ENCODE data around the gene KCNIP4. TPM values are rescaled to one million over a fixed set of nuclear protein-coding genes. Genes with fewer than 3 reads are reported as not detected.

The KCNIP4 gene
- polyA plus RNA-seq, 3 donors: 0.09 to 0.25 TPM; not detected in 1

- 24% methylated on average over 7 of the region's 10 CpGs for WGBS (ENCODE audit: insufficient coverage)
- intact Hi-C loops (cut with micrococcal nuclease): no loop called here
Observed at GRCh38 chr4:21697583-21697982, 251.0 kb downstream of the KCNIP4 start.

GRCh38 chr4:21695141-21695540 is 253.4 kb downstream of the KCNIP4 start:
- Histone ChIP-seq H3K27me3 (ENCODE audit: control insufficient read depth in 2 of 2, insufficient read depth in 2 of 2, low read length in 2 of 2) (no peaks in the 10 kb centered on the region), H4K20me1 (ENCODE audit: insufficient read depth, low read length) (no peaks in the 10 kb centered on the region), H3K4me2 (replicated peaks; ENCODE audit: extremely low read depth, low read length, poor library complexity, severe bottlenecking) (no peak overlapping the region), H3K4me3 (replicated peaks in 1 of 3; ENCODE audit: low read depth in 2 of 3, low read length in 3 of 3) (no peak overlapping the region), H3K27ac (ENCODE audit: low read depth in 1 of 2, low read length in 2 of 2) (no peak overlapping the region), H3K9me3 (replicated peaks in 1 of 2; ENCODE audit: control insufficient read depth in 1 of 2, insufficient read depth in 1 of 2, low read length in 2 of 2) (no peaks in the 10 kb centered on the region), H3K79me2 (ENCODE audit: insufficient read depth, low read length) (no peaks in the 10 kb centered on the region), H3K4me1 (ENCODE audit: control insufficient read depth in 1 of 2, insufficient read depth in 2 of 2, low read length in 2 of 2) (no peaks in the 10 kb centered on the region), H2AFZ (ENCODE audit: insufficient read depth, low read depth, low read length, poor library complexity, severe bottlenecking) (no peak overlapping the region), H3K36me3 (replicated peaks in 1 of 2; ENCODE audit: control insufficient read depth in 1 of 2, insufficient read depth in 2 of 2, low read length in 2 of 2) (no peaks in the 10 kb centered on the region), H3K9ac (ENCODE audit: insufficient read depth, low read length, poor library complexity, severe bottlenecking) (no peak overlapping the region)
- H3K27me3 Mint-ChIP-seq (ENCODE audit: low read depth in 3 of 3): no peaks in the 10 kb centered on the region
- H3K9me3 Mint-ChIP-seq: peaks cover 0 to 8% (median 0%) of the 10 kb centered on the region in 7 donors
- TF ChIP-seq, protein P1, sequence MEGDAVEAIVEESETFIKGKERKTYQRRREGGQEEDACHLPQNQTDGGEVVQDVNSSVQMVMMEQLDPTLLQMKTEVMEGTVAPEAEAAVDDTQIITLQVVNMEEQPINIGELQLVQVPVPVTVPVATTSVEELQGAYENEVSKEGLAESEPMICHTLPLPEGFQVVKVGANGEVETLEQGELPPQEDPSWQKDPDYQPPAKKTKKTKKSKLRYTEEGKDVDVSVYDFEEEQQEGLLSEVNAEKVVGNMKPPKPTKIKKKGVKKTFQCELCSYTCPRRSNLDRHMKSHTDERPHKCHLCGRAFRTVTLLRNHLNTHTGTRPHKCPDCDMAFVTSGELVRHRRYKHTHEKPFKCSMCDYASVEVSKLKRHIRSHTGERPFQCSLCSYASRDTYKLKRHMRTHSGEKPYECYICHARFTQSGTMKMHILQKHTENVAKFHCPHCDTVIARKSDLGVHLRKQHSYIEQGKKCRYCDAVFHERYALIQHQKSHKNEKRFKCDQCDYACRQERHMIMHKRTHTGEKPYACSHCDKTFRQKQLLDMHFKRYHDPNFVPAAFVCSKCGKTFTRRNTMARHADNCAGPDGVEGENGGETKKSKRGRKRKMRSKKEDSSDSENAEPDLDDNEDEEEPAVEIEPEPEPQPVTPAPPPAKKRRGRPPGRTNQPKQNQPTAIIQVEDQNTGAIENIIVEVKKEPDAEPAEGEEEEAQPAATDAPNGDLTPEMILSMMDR (IDR thresholded peaks at IDR 0.05): no peak
- intact Hi-C loops (cut with micrococcal nuclease): no loop called here
- H3K4me3 Mint-ChIP-seq: no peak overlapping the region
- no peaks in the 10 kb centered on the region for H3K36me3 Mint-ChIP-seq
- H3K27ac Mint-ChIP-seq: no peak overlapping the region
- no CpG with 5 or more reads among the region's 4 CpGs for WGBS (ENCODE audit: insufficient coverage)
- DNase-seq: no peak
- H3K4me1 Mint-ChIP-seq: no peaks in the 10 kb centered on the region

More at GRCh38 chr4:21697583-21697982, 251.0 kb downstream of the KCNIP4 start:
- H3K27ac ChIP-seq (ENCODE audit: low read depth in 1 of 2, low read length in 2 of 2): no peak overlapping the region
- no peak overlapping the region for H3K9ac ChIP-seq (ENCODE audit: insufficient read depth, low read length, poor library complexity, severe bottlenecking)
- no peaks in the 10 kb centered on the region for H3K36me3 ChIP-seq (replicated peaks in 1 of 2; ENCODE audit: control insufficient read depth in 1 of 2, insufficient read depth in 2 of 2, low read length in 2 of 2)
- H3K9me3 ChIP-seq (replicated peaks in 1 of 2; ENCODE audit: control insufficient read depth in 1 of 2, insufficient read depth in 1 of 2, low read length in 2 of 2): no peaks in the 10 kb centered on the region
- TF ChIP-seq, protein P1 (IDR thresholded peaks at IDR 0.05): no peak
- H3K27me3 Mint-ChIP-seq (ENCODE audit: low read depth in 3 of 3): peaks cover 0 to 2% (median 0%) of the 10 kb centered on the region in 3 donors
- no peaks in the 10 kb centered on the region for H3K27me3 ChIP-seq (ENCODE audit: control insufficient read depth in 2 of 2, insufficient read depth in 2 of 2, low read length in 2 of 2)
- no peak for DNase-seq
- no peaks in the 10 kb centered on the region for H3K36me3 Mint-ChIP-seq
- no peaks in the 10 kb centered on the region for H3K79me2 ChIP-seq (ENCODE audit: insufficient read depth, low read length)
- no peak overlapping the region for H2AFZ ChIP-seq (ENCODE audit: insufficient read depth, low read depth, low read length, poor library complexity, severe bottlenecking)
- H3K4me1 ChIP-seq (ENCODE audit: control insufficient read depth in 1 of 2, insufficient read depth in 2 of 2, low read length in 2 of 2): no peaks in the 10 kb centered on the region
- H3K9me3 Mint-ChIP-seq: peaks cover 0 to 4% (median 0%) of the 10 kb centered on the region in 7 donors
- H3K4me3 Mint-ChIP-seq: no peak overlapping the region
- no peak overlapping the region for H3K27ac Mint-ChIP-seq
- H3K4me3 ChIP-seq (replicated peaks in 1 of 3; ENCODE audit: low read depth in 2 of 3, low read length in 3 of 3): no peak overlapping the region
- H3K4me2 ChIP-seq (replicated peaks; ENCODE audit: extremely low read depth, low read length, poor library complexity, severe bottlenecking): no peak overlapping the region
- H3K4me1 Mint-ChIP-seq: no peaks in the 10 kb centered on the region
- no peaks in the 10 kb centered on the region for H4K20me1 ChIP-seq (ENCODE audit: insufficient read depth, low read length)

Measured in CD14-positive monocyte (primary cell).